Vagina (tissue), 2 donors: ENCODE data around the gene GJD4.

ENCODE experiments used
- CTCF ChIP-seq, 3 experiments: fragments of 450-650 bp in 2 of 3; fragments of 200-600 bp in 1 of 3; sonication (generic) in 1 of 3; IDR thresholded peaks; one replicate each; pipeline ENCODE4 v1.5.1; 2017 to 2019; ENCODE audit warnings: antibody characterized with exemption in 3 of 3, mild to moderate bottlenecking in 2 of 3, moderate library complexity in 2 of 3
- POLR2A ChIP-seq, 2 donors: fragments of 450-650 bp; IDR thresholded peaks; one replicate each; pipeline ENCODE4 v1.6.1; 2017; ENCODE audit warnings: antibody characterized with exemption in 2 of 2, mild to moderate bottlenecking in 2 of 2, moderate library complexity in 2 of 2

- TF ChIP-seq POLR2A (IDR thresholded peaks at IDR 0.05) (no peak), CTCF (IDR thresholded peaks at IDR 0.05) (no peak)
Observed at GRCh38 chr10:35570397-35570796, 34.7 kb upstream of the GJD4 start.
